HFFc6 (cell line): ENCODE results near the gene RAB27A. TPM values are rescaled to one million over a fixed set of nuclear protein-coding genes. Genes with fewer than 3 reads are reported as not detected.

Source experiments
- DNase-seq: peaks from one replicate; pipeline ENCODE4 v3.0.0-alpha.2; 2018
- H3K27ac Mint-ChIP-seq: 2 replicates; pipeline ENCODE4 v1.8.0; 2020; ENCODE audit warnings: mild to moderate bottlenecking, mixed read lengths
- H3K27me3 Mint-ChIP-seq: 2 replicates; pipeline ENCODE4 v1.8.0; 2021; ENCODE audit warnings: mild to moderate bottlenecking, moderate library complexity, mixed read lengths; ENCODE audit not compliant: insufficient read depth
- H3K36me3 Mint-ChIP-seq: 2 replicates; pipeline ENCODE4 v1.8.0; 2021; ENCODE audit warnings: low read depth, mixed read lengths
- H3K4me1 Mint-ChIP-seq: 2 replicates; pipeline ENCODE4 v1.8.0; 2020; ENCODE audit warnings: low read depth, mixed read lengths
- H3K4me3 Mint-ChIP-seq: 2 replicates; pipeline ENCODE4 v1.8.0; 2020; ENCODE audit warnings: mild to moderate bottlenecking, moderate library complexity, mixed read lengths
- H3K9me3 Mint-ChIP-seq: 2 replicates; pipeline ENCODE4 v1.8.0; 2020; ENCODE audit warnings: mild to moderate bottlenecking, mixed read lengths
- CTCF ChIP-seq: fragments of 200-600 bp; sonication (generic); IDR thresholded peaks from 2 replicates; pipeline ENCODE4 v1.5.0; 2021; ENCODE audit warnings: antibody characterized with exemption, mild to moderate bottlenecking
- total RNA-seq, 6 experiments: library from RNA; stranded (reverse); fragmentation: NEBNext Ultra II Directional; extraction: Animal tissue kit (Norgen Biotek cat#: 25700); gene quantifications; 2 replicates in 1 of 6; 3 replicates in 5 of 6; pipeline ENCODE4 v1.2.3, GENCODE V29; 2021

Gene RAB27A
- total RNA-seq, 6 experiments from 2014 or later: 6.9 to 13.7 (median 13.0) TPM

DNA sequence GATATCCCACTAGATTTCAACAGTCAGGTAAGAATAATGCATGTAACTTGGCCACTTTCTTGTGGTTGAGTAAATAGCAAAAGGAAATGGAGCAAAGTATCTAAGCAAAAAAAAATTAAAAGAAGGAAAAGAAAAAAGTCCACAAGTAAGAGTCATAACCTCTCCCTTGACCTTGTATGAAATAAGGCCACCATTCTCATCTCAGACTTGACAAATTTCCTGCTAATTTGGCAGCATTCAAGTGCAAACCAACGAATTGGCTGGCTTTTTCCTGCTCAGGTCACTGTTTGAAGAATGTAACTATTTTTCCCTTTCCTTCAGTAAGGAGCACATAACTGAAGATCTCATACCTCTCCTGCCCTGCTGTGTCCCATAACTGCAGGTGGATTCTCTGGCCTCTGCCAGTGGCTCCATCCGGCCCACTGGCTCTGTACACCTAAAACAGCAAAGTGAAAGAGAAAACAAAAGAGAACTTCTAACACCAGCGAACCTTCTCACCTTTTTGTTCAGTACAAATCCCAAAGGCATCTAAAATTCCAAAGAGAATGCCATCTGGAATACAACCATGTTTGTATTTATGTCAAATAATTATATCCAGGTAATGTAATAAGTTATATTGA is 59.5 kb downstream of the RAB27A start:
- Mint-ChIP-seq H3K4me1 (peaks cover 10% of the 10 kb centered on the region), H3K9me3 (no peaks in the 10 kb centered on the region), H3K27ac (peak overlapping the region; percentile 16; the same call in 1 of the 2 replicates), H3K27me3 (no peaks in the 10 kb centered on the region), H3K36me3 (no peaks in the 10 kb centered on the region), H3K4me3 (no peak overlapping the region)
- no peak for TF ChIP-seq CTCF
- DNase-seq: no peak

GRCh38 chr15:55226127-55226526 is 63.5 kb downstream of the RAB27A start:
- no peak overlapping the region for H3K4me3 Mint-ChIP-seq
- no peak overlapping the region for H3K27ac Mint-ChIP-seq
- H3K4me1 Mint-ChIP-seq: peaks cover 24% of the 10 kb centered on the region
- H3K9me3 Mint-ChIP-seq: no peaks in the 10 kb centered on the region
- no peak for TF ChIP-seq CTCF
- no peak for DNase-seq
- H3K27me3 Mint-ChIP-seq: no peaks in the 10 kb centered on the region
- H3K36me3 Mint-ChIP-seq: no peaks in the 10 kb centered on the region

DNA sequence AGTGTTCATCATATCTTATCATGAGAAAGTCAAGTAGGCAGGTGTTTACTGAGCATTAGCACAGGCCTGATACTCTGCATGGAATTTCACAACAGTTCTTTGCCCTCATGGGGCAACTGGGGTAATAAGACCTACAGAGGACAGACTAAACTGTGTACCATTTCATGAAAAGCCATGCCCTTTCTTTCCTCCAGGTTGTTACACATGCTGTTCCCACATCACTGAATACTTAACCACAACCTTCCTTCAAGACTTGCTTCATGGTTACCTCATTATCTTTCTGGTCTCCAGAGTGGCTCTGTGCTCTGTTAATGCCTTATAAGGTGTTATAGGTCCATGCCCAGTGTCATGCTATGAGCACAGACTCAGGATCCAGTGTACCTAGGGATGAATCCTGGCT is 64.7 kb downstream of the RAB27A start:
- no peak overlapping the region for H3K27ac Mint-ChIP-seq
- H3K4me1 Mint-ChIP-seq: peaks cover 25% of the 10 kb centered on the region
- no peaks in the 10 kb centered on the region for H3K27me3 Mint-ChIP-seq
- TF ChIP-seq CTCF: no peak
- no peak overlapping the region for H3K4me3 Mint-ChIP-seq
- H3K36me3 Mint-ChIP-seq: no peaks in the 10 kb centered on the region
- DNase-seq: no peak
- H3K9me3 Mint-ChIP-seq: no peaks in the 10 kb centered on the region

- H3K9me3 Mint-ChIP-seq: no peaks in the 10 kb centered on the region
- no peak overlapping the region for H3K4me3 Mint-ChIP-seq
- H3K4me1 Mint-ChIP-seq: peaks cover 26% of the 10 kb centered on the region
- H3K27ac Mint-ChIP-seq: peak overlapping the region; percentile 95
- TF ChIP-seq CTCF: no peak
- no peaks in the 10 kb centered on the region for H3K27me3 Mint-ChIP-seq
- no peak for DNase-seq
- no peaks in the 10 kb centered on the region for H3K36me3 Mint-ChIP-seq
These were observed 67.0 kb downstream of the RAB27A start for GRCh38 chr15:55222588-55222987.

GRCh38 chr15:55221090-55222011 is 68.3 kb downstream of the RAB27A start:
- H3K4me3 Mint-ChIP-seq: peak overlapping the region; percentile 82
- H3K4me1 Mint-ChIP-seq: peaks cover 26% of the 10 kb centered on the region
- no peaks in the 10 kb centered on the region for H3K9me3 Mint-ChIP-seq
- H3K27me3 Mint-ChIP-seq: no peaks in the 10 kb centered on the region
- peak overlapping the region; percentile 95 for H3K27ac Mint-ChIP-seq
- H3K36me3 Mint-ChIP-seq: no peaks in the 10 kb centered on the region
- peak; percentile 89 for DNase-seq
- TF ChIP-seq CTCF: no peak
